WTC11 (cell line): ENCODE measurements around the gene CHCHD1. TPM values are rescaled to one million over a fixed set of nuclear protein-coding genes. Genes with fewer than 3 reads are reported as not detected.

Source experiments
- ATAC-seq: fragments of 200-7000 bp; cut with Tn5 transposase; 2 replicates; pipeline ENCODE4 v1.10.0; 2021; ENCODE audit warnings: mild to moderate bottlenecking, moderate library complexity
- CTCF ChIA-PET: fragments of 300-600 bp; sonication (Branson Sonifier 250); formaldehyde crosslinking; loops from one replicate; lab custom pipeline; 2021; ENCODE audit warnings: antibody characterized with exemption; lab: Charles Lee
- POLR2A ChIA-PET: fragments of 350-600 bp; sonication (Branson Sonifier 250); formaldehyde crosslinking; loops from one replicate; lab custom pipeline; 2021; ENCODE audit warnings: antibody characterized with exemption; lab: Charles Lee
- DNase-seq: peaks from one replicate; pipeline ENCODE4 v3.0.0; 2021; ENCODE audit warnings: low spot score
- H3K27ac Mint-ChIP-seq: 2 replicates; pipeline ENCODE4 v1.8.0; 2021; ENCODE audit warnings: mixed read lengths
- H3K27me3 Mint-ChIP-seq: 2 replicates; pipeline ENCODE4 v1.8.0; 2021; ENCODE audit warnings: low read depth, mild to moderate bottlenecking, moderate library complexity, mixed read lengths
- H3K36me3 Mint-ChIP-seq: 2 replicates; pipeline ENCODE4 v1.8.0; 2021; ENCODE audit warnings: mixed read lengths
- H3K4me1 Mint-ChIP-seq: 2 replicates; pipeline ENCODE4 v1.8.0; 2022; ENCODE audit warnings: mixed read lengths
- H3K4me3 Mint-ChIP-seq: 2 replicates; pipeline ENCODE4 v1.8.0; 2021; ENCODE audit warnings: mild to moderate bottlenecking, moderate library complexity, mixed read lengths
- H3K9me3 Mint-ChIP-seq: 2 replicates; pipeline ENCODE4 v1.8.0; 2021; ENCODE audit warnings: mixed read lengths
- AR ChIP-seq: fragments of 250-450 bp; sonication (Bioruptor Pico); IDR thresholded peaks from 2 replicates; pipeline ENCODE4 v1.9.0; 2021; ENCODE audit warnings: mild to moderate bottlenecking
- CBFB ChIP-seq: sonication (generic); formaldehyde crosslinking; IDR thresholded peaks from 2 replicates; pipeline ENCODE4 v1.8.1; 2022; ENCODE audit warnings: mild to moderate bottlenecking, low read depth, missing genetic modification reagents
- FOXK1 ChIP-seq: sonication (generic); formaldehyde crosslinking; IDR thresholded peaks from 2 replicates; pipeline ENCODE4 v1.8.0; 2022; ENCODE audit warnings: mild to moderate bottlenecking, moderate library complexity, missing genetic modification reagents
- FOXP4 ChIP-seq: sonication (generic); formaldehyde crosslinking; IDR thresholded peaks from 2 replicates; pipeline ENCODE4 v1.8.0; 2022; ENCODE audit warnings: mild to moderate bottlenecking, missing genetic modification reagents
- GRHL2 ChIP-seq: fragments of 250-450 bp; sonication (Bioruptor Pico); IDR thresholded peaks from 2 replicates; pipeline ENCODE4 v1.8.0; 2022; ENCODE audit warnings: mild to moderate bottlenecking, moderate library complexity; ENCODE audit not compliant: insufficient replicate concordance, severe bottlenecking
- NFE2L1 ChIP-seq: sonication (generic); formaldehyde crosslinking; IDR thresholded peaks from 2 replicates; pipeline ENCODE4 v1.8.1; 2023; ENCODE audit warnings: missing genetic modification reagents
- NR3C1 ChIP-seq: sonication (generic); formaldehyde crosslinking; conservative IDR thresholded peaks from 2 replicates; pipeline ENCODE4 v1.8.1; 2023; ENCODE audit warnings: low read depth, mild to moderate bottlenecking, missing genetic modification reagents
- OVOL2 ChIP-seq: fragments of 250-450 bp; sonication (Bioruptor Pico); IDR thresholded peaks from 2 replicates; pipeline ENCODE4 v1.9.0; 2021; ENCODE audit warnings: mild to moderate bottlenecking, borderline replicate concordance
- PREB ChIP-seq: sonication (generic); formaldehyde crosslinking; IDR thresholded peaks from 2 replicates; pipeline ENCODE4 v1.8.1; 2022; ENCODE audit warnings: mild to moderate bottlenecking, missing genetic modification reagents, moderate library complexity, borderline replicate concordance
- RELA ChIP-seq: sonication (generic); formaldehyde crosslinking; IDR thresholded peaks from 2 replicates; pipeline ENCODE4 v1.8.1; 2022; ENCODE audit warnings: missing genetic modification reagents, mild to moderate bottlenecking, borderline replicate concordance
- TCF7 ChIP-seq: sonication (generic); formaldehyde crosslinking; IDR thresholded peaks from 2 replicates; pipeline ENCODE4 v1.8.0; 2022; ENCODE audit warnings: mild to moderate bottlenecking, low read depth, missing genetic modification reagents, moderate library complexity
- TEAD4 ChIP-seq: sonication (generic); formaldehyde crosslinking; IDR thresholded peaks from 2 replicates; pipeline ENCODE4 v1.8.0; 2022; ENCODE audit warnings: mild to moderate bottlenecking, missing genetic modification reagents
- ZNF263 ChIP-seq: sonication (generic); formaldehyde crosslinking; IDR thresholded peaks from 2 replicates; pipeline ENCODE4 v1.8.1; 2022; ENCODE audit warnings: low read depth, mild to moderate bottlenecking, moderate library complexity, missing genetic modification reagents
- total RNA-seq: library from RNA; stranded (reverse); gene quantifications from 3 replicates; pipeline ENCODE4 v1.2.3, GENCODE V29; 2021
- TF ChIP-seq, protein P1 (sequence below): fragments of 250-450 bp; sonication (Bioruptor Pico); conservative IDR thresholded peaks from 2 replicates; pipeline ENCODE4 v1.9.0; 2021; ENCODE audit warnings: mild to moderate bottlenecking
- TF ChIP-seq, protein P2 (sequence below): sonication (generic); formaldehyde crosslinking; conservative IDR thresholded peaks from 2 replicates; pipeline ENCODE4 v1.8.1; 2023; ENCODE audit warnings: mild to moderate bottlenecking, low read depth, missing genetic modification reagents, moderate library complexity
- TF ChIP-seq, protein P3 (sequence below): fragments of 200-600 bp; IDR thresholded peaks from 2 replicates; pipeline ENCODE4 v1.8.0; 2022; ENCODE audit warnings: antibody characterized with exemption
- TF ChIP-seq, protein P4 (sequence below): sonication (generic); formaldehyde crosslinking; IDR thresholded peaks from 2 replicates; pipeline ENCODE4 v1.8.1; 2023; ENCODE audit warnings: mild to moderate bottlenecking, missing genetic modification reagents
- TF ChIP-seq, protein P5 (sequence below): sonication (generic); formaldehyde crosslinking; IDR thresholded peaks from 2 replicates; pipeline ENCODE4 v1.8.0; 2022; ENCODE audit warnings: mild to moderate bottlenecking, missing genetic modification reagents

Gene CHCHD1
- total RNA-seq, 1 experiment from 2014 or later = 45.9 TPM

- H3K36me3 Mint-ChIP-seq = peaks cover 41% of the 10 kb centered on the region
- no peaks in the 10 kb centered on the region for H3K9me3 Mint-ChIP-seq
- no peak overlapping the region for H3K4me3 Mint-ChIP-seq
- H3K27me3 Mint-ChIP-seq = no peaks in the 10 kb centered on the region
- ChIA-PET CTCF (no interaction called here), POLR2A (no interaction called here)
- DNase-seq = no peak
- no peak overlapping the region for H3K27ac Mint-ChIP-seq
- no peak for TF ChIP-seq ZNF263 (CRISPR knock-in tag)
- TF ChIP-seq TEAD4 (CRISPR knock-in tag) = no peak
- no peak for TF ChIP-seq GRHL2 (CRISPR knock-in tag)
- TF ChIP-seq, protein P1, sequence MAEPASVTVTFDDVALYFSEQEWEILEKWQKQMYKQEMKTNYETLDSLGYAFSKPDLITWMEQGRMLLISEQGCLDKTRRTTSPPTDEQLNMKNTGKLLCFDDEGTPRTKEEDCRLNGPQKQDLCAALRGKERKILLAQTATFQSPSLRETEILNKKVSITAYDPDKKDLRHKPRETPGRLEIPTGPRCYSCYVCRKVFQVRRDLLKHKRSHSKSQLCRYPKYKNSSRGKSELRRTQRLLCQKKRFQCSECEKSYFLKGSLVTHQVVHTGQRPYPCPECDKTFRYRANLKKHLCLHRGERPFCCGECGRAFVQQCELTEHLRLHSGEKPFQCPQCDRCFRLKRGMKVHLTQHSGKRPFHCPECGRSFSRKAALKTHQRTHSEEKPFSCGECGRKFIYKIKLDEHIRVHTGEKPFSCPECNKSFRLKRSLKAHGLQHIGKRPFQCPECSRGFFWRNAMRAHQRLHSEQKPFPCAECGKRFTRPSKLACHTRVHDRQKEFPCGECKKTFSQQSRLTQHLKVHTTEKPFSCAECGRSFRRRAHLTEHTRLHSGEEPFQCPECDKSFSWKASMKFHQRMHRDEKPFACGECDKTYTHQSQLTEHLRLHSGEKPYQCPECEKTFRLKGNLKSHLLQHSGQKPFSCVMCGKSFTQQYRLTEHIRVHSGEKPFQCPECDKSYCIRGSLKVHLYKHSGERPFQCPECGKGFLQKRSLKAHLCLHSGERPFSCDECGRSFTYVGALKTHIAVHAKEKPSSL (CRISPR knock-in tag) = no peak
- no peak for TF ChIP-seq FOXK1 (CRISPR knock-in tag)
- TF ChIP-seq, protein P2, sequence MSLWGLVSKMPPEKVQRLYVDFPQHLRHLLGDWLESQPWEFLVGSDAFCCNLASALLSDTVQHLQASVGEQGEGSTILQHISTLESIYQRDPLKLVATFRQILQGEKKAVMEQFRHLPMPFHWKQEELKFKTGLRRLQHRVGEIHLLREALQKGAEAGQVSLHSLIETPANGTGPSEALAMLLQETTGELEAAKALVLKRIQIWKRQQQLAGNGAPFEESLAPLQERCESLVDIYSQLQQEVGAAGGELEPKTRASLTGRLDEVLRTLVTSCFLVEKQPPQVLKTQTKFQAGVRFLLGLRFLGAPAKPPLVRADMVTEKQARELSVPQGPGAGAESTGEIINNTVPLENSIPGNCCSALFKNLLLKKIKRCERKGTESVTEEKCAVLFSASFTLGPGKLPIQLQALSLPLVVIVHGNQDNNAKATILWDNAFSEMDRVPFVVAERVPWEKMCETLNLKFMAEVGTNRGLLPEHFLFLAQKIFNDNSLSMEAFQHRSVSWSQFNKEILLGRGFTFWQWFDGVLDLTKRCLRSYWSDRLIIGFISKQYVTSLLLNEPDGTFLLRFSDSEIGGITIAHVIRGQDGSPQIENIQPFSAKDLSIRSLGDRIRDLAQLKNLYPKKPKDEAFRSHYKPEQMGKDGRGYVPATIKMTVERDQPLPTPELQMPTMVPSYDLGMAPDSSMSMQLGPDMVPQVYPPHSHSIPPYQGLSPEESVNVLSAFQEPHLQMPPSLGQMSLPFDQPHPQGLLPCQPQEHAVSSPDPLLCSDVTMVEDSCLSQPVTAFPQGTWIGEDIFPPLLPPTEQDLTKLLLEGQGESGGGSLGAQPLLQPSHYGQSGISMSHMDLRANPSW (CRISPR knock-in tag) = no peak
- TF ChIP-seq, protein P3, sequence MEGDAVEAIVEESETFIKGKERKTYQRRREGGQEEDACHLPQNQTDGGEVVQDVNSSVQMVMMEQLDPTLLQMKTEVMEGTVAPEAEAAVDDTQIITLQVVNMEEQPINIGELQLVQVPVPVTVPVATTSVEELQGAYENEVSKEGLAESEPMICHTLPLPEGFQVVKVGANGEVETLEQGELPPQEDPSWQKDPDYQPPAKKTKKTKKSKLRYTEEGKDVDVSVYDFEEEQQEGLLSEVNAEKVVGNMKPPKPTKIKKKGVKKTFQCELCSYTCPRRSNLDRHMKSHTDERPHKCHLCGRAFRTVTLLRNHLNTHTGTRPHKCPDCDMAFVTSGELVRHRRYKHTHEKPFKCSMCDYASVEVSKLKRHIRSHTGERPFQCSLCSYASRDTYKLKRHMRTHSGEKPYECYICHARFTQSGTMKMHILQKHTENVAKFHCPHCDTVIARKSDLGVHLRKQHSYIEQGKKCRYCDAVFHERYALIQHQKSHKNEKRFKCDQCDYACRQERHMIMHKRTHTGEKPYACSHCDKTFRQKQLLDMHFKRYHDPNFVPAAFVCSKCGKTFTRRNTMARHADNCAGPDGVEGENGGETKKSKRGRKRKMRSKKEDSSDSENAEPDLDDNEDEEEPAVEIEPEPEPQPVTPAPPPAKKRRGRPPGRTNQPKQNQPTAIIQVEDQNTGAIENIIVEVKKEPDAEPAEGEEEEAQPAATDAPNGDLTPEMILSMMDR = no peak
- no peak for TF ChIP-seq RELA
- no peak for TF ChIP-seq NFE2L1
- TF ChIP-seq PREB (CRISPR knock-in tag) = no peak
- no peak for TF ChIP-seq NR3C1 (CRISPR knock-in tag)
- TF ChIP-seq TCF7 (CRISPR knock-in tag) = no peak
- no peak for TF ChIP-seq CBFB (CRISPR knock-in tag)
- TF ChIP-seq, protein P4, sequence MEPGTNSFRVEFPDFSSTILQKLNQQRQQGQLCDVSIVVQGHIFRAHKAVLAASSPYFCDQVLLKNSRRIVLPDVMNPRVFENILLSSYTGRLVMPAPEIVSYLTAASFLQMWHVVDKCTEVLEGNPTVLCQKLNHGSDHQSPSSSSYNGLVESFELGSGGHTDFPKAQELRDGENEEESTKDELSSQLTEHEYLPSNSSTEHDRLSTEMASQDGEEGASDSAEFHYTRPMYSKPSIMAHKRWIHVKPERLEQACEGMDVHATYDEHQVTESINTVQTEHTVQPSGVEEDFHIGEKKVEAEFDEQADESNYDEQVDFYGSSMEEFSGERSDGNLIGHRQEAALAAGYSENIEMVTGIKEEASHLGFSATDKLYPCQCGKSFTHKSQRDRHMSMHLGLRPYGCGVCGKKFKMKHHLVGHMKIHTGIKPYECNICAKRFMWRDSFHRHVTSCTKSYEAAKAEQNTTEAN (CRISPR knock-in tag) = no peak
- no peak for ATAC-seq
- no peaks in the 10 kb centered on the region for H3K4me1 Mint-ChIP-seq
Measured at GRCh38 chr10:73799899-73800559, 18.2 kb downstream of the CHCHD1 start.

- no peaks in the 10 kb centered on the region for H3K9me3 Mint-ChIP-seq
- no peaks in the 10 kb centered on the region for H3K27me3 Mint-ChIP-seq
- CTCF ChIA-PET = no interaction called here
- H3K27ac Mint-ChIP-seq = no peak overlapping the region
- DNase-seq (no peak), ATAC-seq (no peak)
- peaks cover 41% of the 10 kb centered on the region for H3K36me3 Mint-ChIP-seq
- H3K4me1 Mint-ChIP-seq = no peaks in the 10 kb centered on the region
- POLR2A ChIA-PET = no interaction called here
- no peak overlapping the region for H3K4me3 Mint-ChIP-seq
- TF ChIP-seq AR (CRISPR knock-in tag) = no peak
- TF ChIP-seq FOXP4 (CRISPR knock-in tag) = no peak
- TF ChIP-seq, protein P5, sequence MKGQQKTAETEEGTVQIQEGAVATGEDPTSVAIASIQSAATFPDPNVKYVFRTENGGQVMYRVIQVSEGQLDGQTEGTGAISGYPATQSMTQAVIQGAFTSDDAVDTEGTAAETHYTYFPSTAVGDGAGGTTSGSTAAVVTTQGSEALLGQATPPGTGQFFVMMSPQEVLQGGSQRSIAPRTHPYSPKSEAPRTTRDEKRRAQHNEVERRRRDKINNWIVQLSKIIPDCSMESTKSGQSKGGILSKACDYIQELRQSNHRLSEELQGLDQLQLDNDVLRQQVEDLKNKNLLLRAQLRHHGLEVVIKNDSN (CRISPR knock-in tag) = no peak
- TF ChIP-seq OVOL2 (CRISPR knock-in tag) = no peak
Measured at GRCh38 chr10:73800560-73801252, 18.9 kb downstream of the CHCHD1 start.
